Small intestine (tissue), 7 donors: ENCODE data around the gene NDUFB7. TPM values are rescaled to one million over a fixed set of nuclear protein-coding genes. Genes with fewer than 3 reads are reported as not detected.
A peak's percentile ranks its signal among the peaks of the same experiment; 100 is the strongest.
"Not testable (repeated sequence)": the region's sequence is repeated elsewhere in the genome, so short reads cannot be mapped to it uniquely, and the experiment has no call there.

Source experiments
- DNase-seq, 2 donors: peaks; one replicate each; pipeline versions ENCODE4 v3.0.0 to v3.0.0-alpha.2; 2013
- FAIRE-seq: peaks from 2 replicates; lab custom pipeline; 2012; peaks lifted over from hg19 to GRCh38; lab: Jason Lieb, UNC
- H3K27ac ChIP-seq, 3 donors: one replicate each; pipeline ENCODE4 v1.5.1; 2013; ENCODE audit warnings: low read length in 2 of 3, mild to moderate bottlenecking in 2 of 3, control low read depth in 1 of 3, inconsistent platforms in 1 of 3, low read depth in 1 of 3, moderate library complexity in 1 of 3
- H3K27me3 ChIP-seq, 3 donors: one replicate each; pipeline ENCODE4 v1.6.1; 2013; ENCODE audit warnings: low read length in 3 of 3, inconsistent platforms in 1 of 3; ENCODE audit not compliant: control insufficient read depth in 3 of 3, insufficient read depth in 3 of 3
- H3K36me3 ChIP-seq, 3 donors: one replicate each; pipeline ENCODE4 v1.6.1; 2013; ENCODE audit warnings: low read length in 3 of 3, inconsistent platforms in 1 of 3, low read depth in 1 of 3, mild to moderate bottlenecking in 1 of 3, moderate library complexity in 1 of 3; ENCODE audit not compliant: control insufficient read depth in 3 of 3, insufficient read depth in 2 of 3
- H3K4me1 ChIP-seq, 3 donors: one replicate each; pipeline ENCODE4 v1.6.1; 2013; ENCODE audit warnings: low read length in 2 of 3, inconsistent platforms in 1 of 3, low read depth in 1 of 3, mild to moderate bottlenecking in 1 of 3, moderate library complexity in 1 of 3; ENCODE audit not compliant: control insufficient read depth in 3 of 3, insufficient read depth in 2 of 3
- H3K4me3 ChIP-seq, 3 donors: one replicate each; pipeline ENCODE4 v1.5.1; 2013; ENCODE audit warnings: low read length in 3 of 3, control low read depth in 1 of 3, inconsistent platforms in 1 of 3, low read depth in 1 of 3, mild to moderate bottlenecking in 1 of 3, moderate library complexity in 1 of 3
- H3K9me3 ChIP-seq, 2 donors: one replicate each; pipeline ENCODE4 v1.6.1; 2013; ENCODE audit warnings: low read depth in 1 of 2, low read length in 1 of 2; ENCODE audit not compliant: control insufficient read depth in 2 of 2, insufficient read depth in 1 of 2
- WGBS, 3 donors: extraction: QIAGEN DNeasy Blood & Tissue Kit; methylation state at CpG; one replicate each; pipeline ENCODE4 v1.1.7; 2013; 5-methylcytosine and 5-hydroxymethylcytosine counted together
- polyA plus RNA-seq, 4 donors: library from polyadenylated mRNA; stranded (reverse) in 3 of 4; unstranded in 1 of 4; fragments of 200-250 nt in 3 of 4; fragments of 120-200 nt in 1 of 4; gene quantifications; one replicate each; pipeline versions ENCODE4 v1.2.1 to v1.2.3, GENCODE V29; 2013
- donor health status: healthy with polysubstance abuse.
- donor health status: control.
- donor health status: control.
- donor health status: Bipolar disorder and iron deficiency.
- donor health status: healthy.

Gene NDUFB7
- polyA plus RNA-seq, 4 donors: 127 to 818 (median 624) TPM

- peaks cover 0 to 51% (median 2%) of the 10 kb centered on the region in 3 donors for H3K4me1 ChIP-seq
- DNase-seq (peak; percentile 31 to 56), FAIRE-seq (no peak)
- H3K9me3 ChIP-seq: no peaks in the 10 kb centered on the region
- 39 to 62% (median 51%) methylated on average over 6 of the region's 6 CpGs for WGBS, 3 donors
- no peaks in the 10 kb centered on the region for H3K27me3 ChIP-seq
- peak overlapping the region in 1 of 3 donors; percentile 57 for H3K27ac ChIP-seq
- peaks cover 0 to 51% (median 0%) of the 10 kb centered on the region in 3 donors for H3K36me3 ChIP-seq
- no peak overlapping the region for H3K4me3 ChIP-seq
Observed at GRCh38 chr19:14554382-14554812, 17.5 kb downstream of the NDUFB7 start.

- Histone ChIP-seq H3K27ac (peak overlapping the region in 1 of 3 donors; percentile 57), H3K4me1 (peaks cover 0 to 51% (median 2%) of the 10 kb centered on the region in 3 donors), H3K27me3 (no peaks in the 10 kb centered on the region), H3K4me3 (no peak overlapping the region), H3K36me3 (peaks cover 0 to 56% (median 0%) of the 10 kb centered on the region in 3 donors), H3K9me3 (no peaks in the 10 kb centered on the region)
- FAIRE-seq: no peak
- 76 to 90% (median 84%) methylated on average over 9 of the region's 9 CpGs for WGBS, 3 donors
- no peak for DNase-seq
Observed at GRCh38 chr19:14553939-14554243, 18.0 kb downstream of the NDUFB7 start.

GRCh38 chr19:14553042-14553938, 18.6 kb downstream of the NDUFB7 start:
- 89 to 92% (median 90%) methylated on average over 33 to 35 of the region's 35 CpGs for whole genome bisulfite sequencing, 3 donors
- H3K9me3 ChIP-seq: no peaks in the 10 kb centered on the region
- H3K27ac ChIP-seq: no peak overlapping the region
- no peak for DNase-seq
- no peak for FAIRE-seq
- H3K27me3 ChIP-seq: no peaks in the 10 kb centered on the region
- no peak overlapping the region for H3K4me3 ChIP-seq
- H3K4me1 ChIP-seq: peaks cover 0 to 51% (median 2%) of the 10 kb centered on the region in 3 donors
- peaks cover 0 to 56% (median 0%) of the 10 kb centered on the region in 3 donors for H3K36me3 ChIP-seq

GRCh38 chr19:14552006-14552360, 19.9 kb downstream of the NDUFB7 start:
- not testable (repeated sequence) for DNase-seq, FAIRE-seq, H3K9me3 ChIP-seq, H3K4me3 ChIP-seq, H3K27me3 ChIP-seq
- H3K4me1 ChIP-seq: peaks cover 0 to 51% (median 2%) of the 10 kb centered on the region in 3 donors
- peak overlapping the region in 1 of 3 donors; percentile 74 for H3K27ac ChIP-seq
- 81 to 90% (median 83%) methylated on average over 8 of the region's 8 CpGs for WGBS, 3 donors
- H3K36me3 ChIP-seq: peaks cover 0 to 55% (median 0%) of the 10 kb centered on the region in 3 donors

GRCh38 chr19:14551134-14552005, 20.5 kb downstream of the NDUFB7 start:
- not testable (repeated sequence) for H3K27me3 ChIP-seq, H3K4me3 ChIP-seq, FAIRE-seq, H3K9me3 ChIP-seq
- Histone ChIP-seq H3K36me3 (peaks cover 0 to 60% (median 3%) of the 10 kb centered on the region in 3 donors), H3K27ac (peak overlapping the region in 2 of 3 donors; percentile 74 to 79), H3K4me1 (peaks cover 0 to 46% (median 2%) of the 10 kb centered on the region in 3 donors)
- WGBS, 3 donors: 34 to 58% (median 37%) methylated on average over 12 of the region's 12 CpGs
- peak; percentile 70 to 93 for DNase-seq

- Histone ChIP-seq H3K9me3 (no peaks in the 10 kb centered on the region), H3K4me1 (peaks cover 0 to 45% (median 5%) of the 10 kb centered on the region in 3 donors), H3K36me3 (peaks cover 0 to 65% (median 3%) of the 10 kb centered on the region in 3 donors), H3K27me3 (no peaks in the 10 kb centered on the region), H3K27ac (peak overlapping the region; percentile 5 to 74 (median 25)), H3K4me3 (no peak overlapping the region)
- DNase-seq (peak in 1 of 2 donors; percentile 63), FAIRE-seq (no peak)
- WGBS, 3 donors: 27 to 50% (median 43%) methylated on average over 12 to 15 of the region's 15 CpGs
Observed at GRCh38 chr19:14550201-14550754, 21.6 kb downstream of the NDUFB7 start.

- WGBS, 3 donors: 51 to 76% (median 57%) methylated on average over 8 to 9 of the region's 9 CpGs
- no peak for FAIRE-seq
Observed at GRCh38 chr19:14545716-14546082, 26.2 kb downstream of the NDUFB7 start.

More at GRCh38 chr19:14545716-14546082, 26.2 kb downstream of the NDUFB7 start:
- H3K36me3 ChIP-seq: peaks cover 0 to 69% (median 3%) of the 10 kb centered on the region in 3 donors
- H3K27me3 ChIP-seq: no peaks in the 10 kb centered on the region
- no peak overlapping the region for H3K4me3 ChIP-seq
- H3K27ac ChIP-seq: peak overlapping the region in 2 of 3 donors; percentile 34 to 43
- H3K4me1 ChIP-seq: peaks cover 0 to 9% (median 5%) of the 10 kb centered on the region in 3 donors
- no peaks in the 10 kb centered on the region for H3K9me3 ChIP-seq
- DNase-seq: no peak
